GM18861 (cell line): ENCODE measurements around the gene UNG.

Experiments
- ATAC-seq: cut with Tn5 transposase; IDR thresholded peaks from one replicate; pipeline ENCODE4 v1.9.1; 2021; ENCODE audit not compliant: unreplicated experiment

The UNG gene

GRCh38 chr12:109088818-109089217, 8.6 kb upstream of the UNG start:
- ATAC-seq = no peak

GRCh38 chr12:109089683-109090082, 7.7 kb upstream of the UNG start:
- ATAC-seq = no peak

- no peak for ATAC-seq
Measured at GRCh38 chr12:109092497-109093021, 4.8 kb upstream of the UNG start.

GRCh38 chr12:109093022-109093918, 4.1 kb upstream of the UNG start, which contains the start of gene ALKBH2:
Gene ALKBH2, minus strand, starts transcription at chr12:109093472. Its CDS starts 686 bp downstream, at chr12:109092786.
- peak; percentile 61 for ATAC-seq

GRCh38 chr12:109097140-109097434, 310 bp upstream of the UNG start:
- no peak for ATAC-seq

GRCh38 chr12:109098183-109098604, 797 bp downstream of the UNG start:
- peak; percentile 16 for ATAC-seq

GRCh38 chr12:109098651-109099050, 1.3 kb downstream of the UNG start:
- ATAC-seq = no peak

- no peak for ATAC-seq
Measured at GRCh38 chr12:109099431-109100020, 2.1 kb downstream of the UNG start.

- ATAC-seq = no peak
Measured at GRCh38 chr12:109100741-109101140, 3.3 kb downstream of the UNG start.

GRCh38 chr12:109102491-109102890, 5.1 kb downstream of the UNG start:
- no peak for ATAC-seq

- no peak for ATAC-seq
Measured at GRCh38 chr12:109105176-109105575, 7.8 kb downstream of the UNG start.

- no peak for ATAC-seq
Measured at GRCh38 chr12:109109746-109110350, 12.5 kb downstream of the UNG start.

- no peak for ATAC-seq
Measured at GRCh38 chr12:109110988-109111495, 13.6 kb downstream of the UNG start.

- no peak for ATAC-seq
Measured at GRCh38 chr12:109112720-109113465, 15.5 kb downstream of the UNG start.

GRCh38 chr12:109113661-109114321, 16.4 kb downstream of the UNG start:
- ATAC-seq = no peak

- ATAC-seq = no peak
Measured at GRCh38 chr12:109114644-109115043, 17.2 kb downstream of the UNG start.

- ATAC-seq = no peak
Measured at GRCh38 chr12:109115404-109115757, 18.0 kb downstream of the UNG start.

GRCh38 chr12:109115758-109116610, 18.6 kb downstream of the UNG start, which contains the start of gene ACACB:
Gene ACACB, plus strand, starts transcription at chr12:109116587. Its CDS starts 22,819 bp downstream, at chr12:109139406.
- ATAC-seq = no peak

GRCh38 chr12:109116611-109116949, 19.2 kb downstream of the UNG start:
- ATAC-seq = no peak

- ATAC-seq = no peak
Measured at GRCh38 chr12:109120095-109120494, 22.7 kb downstream of the UNG start.
